Liver (tissue), 3 donors: ENCODE measurements around the gene C16orf92.

ENCODE experiments used
- CTCF ChIP-seq: fragments of 150-350 bp; IDR thresholded peaks from 2 replicates; pipeline ENCODE4 v1.5.1; 2017; ENCODE audit warnings: improper control_type of control experiment, low read depth, low read length; ENCODE audit not compliant: missing input control
- EGR1 ChIP-seq, 2 donors: IDR thresholded peaks; 2 replicates each; pipeline ENCODE4 v1.6.1; 2016 to 2018; ENCODE audit warnings: antibody characterized with exemption in 2 of 2, low read depth in 2 of 2
- donor health status: healthy.
- donor health status: healthy.

GRCh38 chr16:30026449-30026848 is 3.5 kb downstream of the C16orf92 start:
- TF ChIP-seq EGR1 (IDR thresholded peaks at IDR 0.05; ENCODE audit: low read depth in 2 of 2) (no peak), CTCF (no peak)
